ENCODE measurements around the gene MARVELD1.
A peak's percentile ranks its signal among the peaks of the same experiment; 100 is the strongest.

MARVELD1 gene

DNA sequence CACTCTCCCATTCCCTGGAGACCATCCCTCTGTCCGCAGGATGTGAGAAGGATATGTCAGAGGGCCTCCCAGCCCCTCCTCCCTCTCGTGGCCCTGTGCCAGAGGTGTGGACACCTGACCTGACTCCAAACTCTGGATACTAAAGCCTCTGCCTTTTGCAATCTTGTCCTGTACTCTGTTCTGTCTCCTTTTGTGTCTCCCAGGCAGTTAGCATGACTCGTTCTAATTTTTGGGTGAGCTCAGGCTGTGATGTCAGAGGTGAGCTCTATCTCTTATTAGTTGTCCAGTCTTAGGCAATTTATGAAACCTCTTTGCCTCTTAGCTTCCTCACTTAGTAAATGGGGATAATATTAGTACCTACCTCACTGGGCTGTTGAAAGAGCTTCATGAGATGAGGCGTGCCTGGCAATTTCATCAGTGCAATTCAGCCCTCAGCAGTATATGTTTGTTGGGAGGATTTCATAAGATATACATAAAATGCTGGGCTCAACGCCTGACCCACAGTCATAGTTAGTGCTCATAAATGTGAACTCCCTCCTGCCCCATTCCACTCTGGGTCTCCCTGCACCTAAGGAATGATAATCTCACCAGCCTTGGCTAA, 10.9 kb downstream of the MARVELD1 start:
- no peak for DNase-seq

DNA sequence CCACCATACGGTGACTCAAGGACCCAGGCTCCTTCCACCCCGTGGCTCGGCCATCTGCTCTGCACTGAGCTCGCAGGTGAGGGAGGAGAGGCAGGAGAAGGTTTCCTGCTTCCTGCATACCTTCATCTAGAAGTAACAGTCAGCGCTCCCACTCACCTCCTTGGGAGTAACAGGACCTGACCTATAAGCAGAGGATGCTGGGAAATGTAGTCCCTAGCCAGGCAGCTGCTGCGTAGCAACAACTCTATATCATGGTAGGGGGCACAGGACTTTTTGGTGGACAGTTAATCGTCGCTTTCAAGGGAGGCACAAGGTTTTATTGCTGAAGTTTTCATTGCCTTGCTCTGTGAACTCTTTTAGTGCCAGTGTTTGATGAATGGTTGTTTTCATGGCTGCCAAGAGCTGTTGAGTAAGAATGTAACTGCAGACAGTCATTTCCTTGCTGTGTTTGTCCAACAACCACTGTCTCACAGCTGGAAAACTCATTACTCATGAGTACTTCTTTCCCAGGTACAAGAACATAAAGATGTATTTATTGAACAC, 13.2 kb downstream of the MARVELD1 start:
- DNase-seq: no peak

DNA sequence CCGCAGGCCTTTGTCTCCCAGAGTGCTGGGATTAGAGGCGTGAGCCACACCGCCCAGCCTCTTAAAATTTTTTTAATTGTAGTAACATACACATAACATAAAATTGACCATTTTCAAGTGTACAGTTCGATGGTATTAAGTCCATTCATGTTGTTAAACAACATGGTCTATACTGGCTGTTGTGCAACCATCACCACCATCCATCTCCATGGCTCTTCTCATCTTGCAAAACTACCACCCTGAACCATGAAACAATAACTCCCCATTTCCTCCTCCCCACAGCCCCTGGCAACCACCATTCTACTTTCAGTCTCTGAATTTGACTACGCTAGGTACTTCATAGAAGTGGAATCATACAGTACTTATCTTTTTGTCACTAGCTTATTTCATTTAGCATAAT, 15.5 kb downstream of the MARVELD1 start:
- no peak for DNase-seq

DNA sequence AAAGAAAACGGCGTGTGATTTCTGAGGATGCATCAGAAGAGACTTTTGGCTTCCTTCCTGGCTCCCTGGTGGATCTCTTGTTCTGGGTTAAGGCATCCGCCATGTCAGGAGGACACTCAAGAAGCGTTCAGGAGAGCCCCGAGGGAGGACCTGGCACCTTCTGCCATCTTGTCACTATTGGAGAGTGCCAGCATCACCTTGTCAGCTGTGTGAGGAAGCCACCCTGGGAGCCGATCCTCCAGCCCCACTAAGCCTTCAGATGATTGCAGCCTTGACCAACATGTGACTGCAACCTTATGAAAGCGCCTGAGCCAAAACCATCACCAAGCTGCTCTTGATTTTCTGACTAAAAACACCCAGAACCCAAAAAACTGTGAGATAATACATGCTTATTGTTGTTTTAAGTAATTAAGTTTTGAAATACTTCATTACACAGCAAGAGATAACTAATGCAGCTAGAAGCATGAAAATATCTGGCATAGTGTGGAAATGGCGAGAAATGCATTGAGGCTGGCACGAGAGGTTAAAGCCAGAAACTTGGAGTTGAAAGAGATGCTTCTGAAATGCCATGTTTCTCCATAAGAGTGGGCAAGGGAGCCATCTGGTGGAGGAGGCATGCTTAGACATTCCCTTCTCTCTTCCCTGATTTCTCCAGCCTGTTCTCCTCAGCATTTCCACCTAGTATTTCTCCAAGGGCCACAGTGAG, 18.0 kb downstream of the MARVELD1 start:
- peak; percentile 35 for DNase-seq

DNA sequence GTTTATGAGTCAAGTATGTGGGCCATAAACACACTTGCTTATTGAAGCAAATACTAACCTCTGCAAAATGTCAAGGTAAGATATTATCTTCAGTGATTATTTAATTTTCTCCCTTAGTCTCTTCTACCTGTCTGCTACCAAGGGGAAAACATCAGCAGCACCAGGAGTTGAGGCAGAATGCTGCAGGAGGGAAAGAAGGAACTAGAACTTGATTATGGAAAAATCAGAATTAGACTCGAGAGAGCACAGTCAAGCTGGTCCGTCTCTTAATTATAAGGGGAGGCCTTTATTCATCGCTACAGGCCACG, 18.5 kb downstream of the MARVELD1 start:
- DNase-seq: no peak

DNA sequence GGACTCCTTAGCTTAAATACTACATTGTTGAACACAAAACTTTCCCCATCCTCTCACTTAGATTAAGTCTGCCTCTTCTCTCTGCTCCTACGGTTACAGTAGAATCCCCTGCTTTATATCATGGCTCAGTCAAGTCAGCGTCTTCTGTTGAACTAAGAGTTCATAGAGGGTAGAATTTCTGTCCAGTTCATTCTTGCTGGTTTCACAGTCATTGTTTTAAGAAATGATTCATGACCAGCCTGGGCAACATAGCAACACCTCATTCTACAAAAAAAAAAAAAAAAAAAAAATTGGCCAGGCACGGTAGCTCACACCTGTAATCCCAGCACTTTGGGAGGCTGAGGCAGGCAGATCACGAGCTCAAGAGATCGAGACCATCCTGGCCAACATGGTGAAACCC, 19.7 kb downstream of the MARVELD1 start:
- no peak for DNase-seq

DNA sequence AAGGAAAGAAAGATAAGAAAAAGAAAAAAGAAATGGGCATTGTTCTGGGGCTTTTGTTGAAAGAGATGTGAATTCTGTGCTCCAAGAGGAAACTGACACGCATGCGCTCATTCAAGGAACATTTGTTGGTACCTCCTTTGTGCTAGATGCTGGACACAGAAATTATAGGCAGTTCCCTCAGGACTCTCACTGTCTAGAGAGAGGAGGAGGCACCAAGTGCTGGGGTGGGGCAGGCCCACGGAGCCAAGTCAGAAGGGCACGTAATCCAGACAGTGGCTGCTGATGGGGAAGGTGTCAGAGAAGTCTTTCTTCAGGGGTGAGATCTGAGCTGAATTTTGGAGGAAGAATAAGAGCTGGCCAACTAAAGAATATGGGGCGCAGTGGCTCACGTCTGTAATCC, 20.5 kb downstream of the MARVELD1 start:
- no peak for DNase-seq

DNA sequence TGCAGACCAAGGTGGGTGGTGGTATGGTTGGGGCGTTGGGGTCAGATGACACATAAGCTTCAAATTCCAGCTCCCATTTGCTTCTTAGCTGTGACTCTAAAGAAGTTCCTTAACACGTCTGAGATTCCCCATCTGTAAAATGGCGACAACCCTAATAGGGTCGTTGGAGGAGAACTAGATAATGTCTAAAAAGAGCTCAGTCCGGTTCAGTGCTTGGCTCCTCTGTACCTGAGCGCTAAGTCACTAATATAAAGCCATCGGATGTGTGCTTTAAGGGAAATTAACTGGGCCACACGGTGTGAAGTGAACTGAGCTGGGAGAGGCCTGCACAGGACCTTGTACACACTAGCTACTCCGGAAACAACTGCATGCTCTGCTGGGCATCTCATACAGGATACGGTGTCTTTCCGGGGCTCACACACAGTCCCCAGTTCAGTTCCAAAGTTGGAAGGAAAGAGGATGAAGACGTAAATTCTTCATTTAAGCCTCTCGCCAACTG, 22.9 kb downstream of the MARVELD1 start:
- no peak for DNase-seq

DNA sequence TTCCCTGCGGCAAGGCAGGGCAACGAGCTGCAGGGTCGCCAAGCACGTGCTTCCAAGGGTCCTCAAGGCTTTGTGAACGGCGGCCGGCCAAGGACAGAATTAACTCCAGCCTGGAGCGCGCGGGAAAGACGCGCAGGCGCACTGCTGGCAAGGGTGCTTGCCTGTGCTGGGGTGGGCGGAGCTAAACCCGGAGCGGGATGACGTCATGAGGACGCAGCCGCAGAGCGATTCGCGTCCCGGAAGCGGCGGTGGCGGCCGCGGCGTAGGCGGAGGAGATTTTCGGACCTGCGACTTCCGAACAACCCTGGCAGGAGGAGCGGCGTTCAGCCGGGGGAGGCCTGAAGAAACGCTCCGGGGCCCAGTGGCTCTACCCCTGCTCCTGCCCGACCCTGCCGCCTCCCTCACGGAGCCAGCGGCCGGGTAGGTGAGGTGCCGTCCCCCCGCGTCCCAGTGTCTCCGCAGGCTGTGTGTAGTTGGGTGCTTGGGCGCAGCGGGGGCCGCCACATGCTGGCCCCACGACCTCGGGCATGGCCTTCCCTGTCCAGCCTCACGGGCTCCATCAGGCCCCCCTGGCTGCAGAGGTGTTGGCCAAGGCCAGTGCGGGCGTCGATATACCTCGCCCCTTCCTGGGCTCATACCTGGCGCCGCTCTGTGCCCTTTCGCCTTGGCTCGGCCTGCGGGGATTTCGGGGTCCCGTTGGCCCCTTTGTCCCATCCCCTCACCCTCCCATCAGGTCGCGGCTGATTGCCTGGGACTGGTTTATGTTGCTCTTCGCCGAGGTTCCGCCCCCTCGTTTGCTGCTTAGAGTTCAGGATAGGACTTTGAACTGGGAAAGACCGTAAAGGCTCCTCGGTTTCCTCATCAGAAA, 23.6 kb downstream of the MARVELD1 start, which contains the start of gene ZFYVE27:
Gene ZFYVE27, plus strand, starts transcription at position 227 of the 868 bp plus-strand sequence. CDS start 1,350 bp downstream, outside the sequence.
- DNase-seq: peak; percentile 92

DNA sequence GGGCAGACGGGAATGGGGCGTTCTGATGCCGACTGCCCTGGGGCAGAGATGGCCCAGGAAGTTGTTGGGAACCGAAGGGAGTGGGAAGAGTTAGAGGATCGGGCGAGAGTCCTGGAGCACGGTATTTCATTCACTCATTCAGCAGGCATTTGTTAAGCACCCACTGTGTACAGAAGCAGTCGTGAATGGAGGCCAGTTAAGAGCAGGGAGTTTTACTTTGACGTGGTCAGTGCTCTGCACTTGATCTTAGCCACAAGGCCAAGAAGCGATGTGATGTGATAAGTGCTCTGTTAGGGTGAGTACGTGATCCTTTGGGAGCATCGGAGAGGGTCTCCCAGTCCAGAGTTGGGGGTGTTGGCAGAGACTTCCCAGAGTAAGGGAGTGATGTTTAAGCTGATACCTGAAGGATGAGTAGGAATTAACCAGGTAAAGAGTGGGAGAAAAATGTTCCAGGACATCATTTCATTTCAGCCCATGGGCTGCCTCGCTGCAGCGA, 24.3 kb downstream of the MARVELD1 start:
- DNase-seq: no peak

DNA sequence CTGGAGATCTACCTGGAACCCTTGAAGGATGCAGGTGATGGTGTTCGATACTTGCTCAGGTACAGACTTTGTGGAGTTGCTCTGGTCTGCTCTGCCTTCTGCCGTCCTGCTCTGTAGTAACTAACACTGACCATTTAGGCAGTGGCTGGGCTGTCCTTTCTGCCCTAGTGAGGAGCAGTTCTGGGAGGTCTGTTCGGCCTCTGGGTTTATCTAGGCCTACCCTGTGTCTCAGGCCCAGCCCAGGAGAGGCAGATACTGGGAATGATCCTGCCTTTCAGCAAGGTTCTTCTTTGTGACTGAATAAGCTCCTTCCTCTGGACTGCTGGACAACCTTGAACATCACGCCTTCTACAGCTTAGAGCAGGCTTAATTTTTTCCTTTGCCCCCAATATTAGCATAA, 25.1 kb downstream of the MARVELD1 start:
- no peak for DNase-seq

DNA sequence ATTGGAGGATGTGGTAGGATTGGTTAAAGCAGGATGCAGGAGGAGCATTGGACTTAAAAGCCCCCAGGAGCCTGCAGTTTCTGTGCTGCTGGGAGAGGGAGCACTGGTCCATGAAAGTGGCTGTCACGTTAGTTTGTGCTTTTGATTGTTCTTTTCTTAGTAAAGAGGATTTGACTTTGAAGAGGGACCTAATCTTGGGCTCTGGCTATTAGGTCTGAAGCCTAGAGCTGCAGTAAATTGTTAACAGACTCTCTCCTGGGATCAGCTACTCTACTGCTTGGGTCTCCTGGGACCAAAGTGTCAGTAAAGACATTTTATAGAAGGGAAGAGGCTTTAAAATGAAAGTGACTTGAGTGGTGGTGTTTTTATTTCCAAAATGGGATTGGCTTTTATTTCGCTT, 27.1 kb downstream of the MARVELD1 start:
- DNase-seq: no peak

DNA sequence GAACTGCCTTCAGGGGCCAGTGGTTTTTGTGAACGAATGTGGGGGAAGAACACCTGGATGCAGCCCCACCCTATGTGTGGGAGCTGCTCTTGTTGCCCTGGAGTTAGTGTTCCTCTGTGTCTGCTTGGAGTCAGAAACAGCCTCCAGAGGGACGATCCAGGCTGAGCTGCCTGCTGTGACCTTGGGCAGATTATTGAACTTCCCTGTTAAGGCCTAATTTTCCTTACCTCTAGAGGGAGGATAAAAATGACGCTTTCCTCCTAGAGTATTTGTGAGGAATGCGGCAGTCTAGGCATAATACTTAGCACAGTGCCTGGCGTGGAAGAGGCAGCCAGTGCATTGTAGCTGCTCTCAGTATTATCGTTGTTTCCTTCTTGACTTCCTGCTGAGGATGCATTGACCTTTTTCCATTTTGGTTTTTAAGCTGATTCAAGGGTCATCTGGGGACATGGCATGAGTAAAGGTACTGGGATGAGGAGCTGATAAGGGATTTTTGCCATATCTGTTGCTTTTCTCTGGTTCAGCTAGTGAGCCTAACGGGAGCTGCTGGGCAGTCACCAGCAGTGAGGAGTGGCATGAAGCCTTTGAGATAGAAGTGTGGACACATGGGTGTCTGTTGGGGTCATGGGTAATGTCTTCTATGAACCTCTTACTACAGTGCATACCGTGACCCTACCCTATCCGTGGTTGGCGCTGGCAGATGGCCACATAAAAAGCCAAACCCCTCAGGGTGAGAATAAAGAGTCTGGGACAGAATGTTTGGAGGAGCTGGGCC, 29.8 kb downstream of the MARVELD1 start:
- no peak for DNase-seq

DNA sequence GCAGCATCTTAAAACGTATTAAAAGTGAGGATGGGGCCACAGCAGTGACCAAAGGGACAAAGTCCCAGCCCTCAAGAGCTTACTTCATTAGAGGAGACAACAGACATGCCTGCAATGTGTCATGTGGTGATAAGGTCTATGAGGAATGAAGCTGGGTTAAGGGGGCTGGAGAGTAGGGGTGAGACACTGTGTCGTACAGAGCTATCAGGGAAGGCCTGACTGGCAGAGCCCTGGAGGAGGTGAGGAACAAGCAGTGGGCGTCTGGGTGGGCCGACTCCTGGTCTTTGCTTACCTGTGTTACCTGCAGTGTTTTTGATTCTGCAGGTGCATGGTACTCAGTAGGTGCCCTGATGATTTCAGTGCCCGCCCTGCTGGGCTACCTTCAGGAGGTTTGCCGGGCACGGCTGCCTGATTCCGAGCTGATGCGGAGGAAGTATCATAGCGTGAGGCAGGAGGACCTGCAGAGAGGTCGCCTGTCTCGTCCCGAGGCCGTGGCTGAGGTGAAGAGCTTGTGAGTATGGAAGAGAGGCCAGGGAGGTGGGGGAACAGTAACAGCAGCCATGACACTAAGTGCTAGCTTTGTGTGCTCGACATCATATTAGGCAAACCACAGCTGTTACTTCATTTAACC, 31.0 kb downstream of the MARVELD1 start:
- no peak for DNase-seq

DNA sequence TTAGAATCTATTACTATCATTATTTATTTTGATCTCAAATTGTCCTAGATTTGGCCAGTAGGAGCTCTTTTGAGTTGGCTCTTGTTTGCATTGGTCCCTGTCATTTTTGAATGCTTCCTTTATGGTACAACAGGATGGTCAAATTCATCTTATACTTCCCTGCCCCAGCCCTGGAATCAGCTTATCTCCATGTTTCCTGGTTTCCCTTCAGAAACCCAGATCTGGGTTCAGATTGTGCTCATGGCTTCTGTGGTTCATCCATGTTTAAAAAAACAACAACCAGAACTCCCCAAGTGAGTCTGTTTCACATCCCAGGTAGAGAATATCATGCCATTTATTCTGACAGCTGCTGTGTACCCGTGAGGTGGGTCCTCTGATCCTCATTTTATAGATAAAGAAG, 34.0 kb downstream of the MARVELD1 start:
- DNase-seq: no peak

DNA sequence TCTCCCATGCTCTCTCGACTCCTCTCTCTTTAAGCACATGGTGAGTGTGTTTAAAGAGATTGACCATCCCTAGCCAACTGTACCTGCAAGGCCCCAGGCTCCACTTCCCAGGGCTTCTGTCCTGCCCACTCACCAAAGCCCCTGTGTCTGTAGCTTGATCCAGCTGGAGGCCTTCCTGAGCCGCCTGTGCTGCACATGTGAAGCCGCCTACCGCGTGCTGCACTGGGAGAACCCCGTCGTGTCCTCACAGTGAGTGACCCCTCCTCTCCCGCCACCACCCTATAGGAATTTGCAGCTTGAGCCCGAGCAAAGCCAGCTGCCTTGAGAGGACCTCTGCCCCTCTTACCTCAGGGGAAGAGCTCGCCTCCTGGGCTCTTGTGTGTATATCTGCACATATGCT, 34.6 kb downstream of the MARVELD1 start:
- DNase-seq: no peak

DNA sequence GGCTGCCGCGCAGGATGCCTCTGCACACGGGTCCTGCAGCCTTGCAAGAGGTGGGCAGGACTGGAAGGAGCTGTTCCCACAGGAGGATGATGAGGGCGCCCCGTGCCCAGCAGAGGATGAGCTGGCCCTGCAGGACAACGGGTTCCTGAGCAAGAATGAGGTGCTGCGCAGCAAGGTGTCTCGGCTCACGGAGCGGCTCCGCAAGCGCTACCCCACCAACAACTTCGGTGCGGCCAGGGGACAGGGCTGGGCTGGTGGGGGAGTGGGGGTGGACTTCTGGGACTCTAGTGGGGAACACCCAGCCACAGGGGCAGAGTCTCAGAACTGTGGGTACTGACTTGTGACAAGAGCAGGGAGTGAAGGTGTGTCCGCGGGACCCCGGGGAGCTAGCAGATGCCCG, 39.4 kb downstream of the MARVELD1 start:
- no peak for DNase-seq

DNA sequence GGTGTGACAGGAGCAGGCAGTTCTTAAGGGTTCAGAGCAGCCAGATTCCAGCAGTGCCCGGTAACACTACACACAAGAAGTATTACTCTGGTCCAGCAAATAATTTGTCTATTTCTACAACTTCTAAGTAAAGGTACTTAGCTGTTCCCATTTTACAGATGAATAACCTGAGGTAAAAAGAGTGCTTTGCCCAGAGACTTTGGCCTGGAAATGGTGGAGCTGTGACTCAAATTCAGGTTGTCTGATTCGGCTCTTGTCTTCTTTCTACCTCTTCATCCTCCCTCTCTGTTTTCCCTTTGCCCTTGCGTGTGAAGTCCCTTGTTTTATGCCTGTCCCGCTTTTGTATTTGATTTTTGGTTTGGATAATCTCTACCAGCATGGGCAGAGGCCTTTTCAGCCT, 41.2 kb downstream of the MARVELD1 start:
- no peak for DNase-seq

DNA sequence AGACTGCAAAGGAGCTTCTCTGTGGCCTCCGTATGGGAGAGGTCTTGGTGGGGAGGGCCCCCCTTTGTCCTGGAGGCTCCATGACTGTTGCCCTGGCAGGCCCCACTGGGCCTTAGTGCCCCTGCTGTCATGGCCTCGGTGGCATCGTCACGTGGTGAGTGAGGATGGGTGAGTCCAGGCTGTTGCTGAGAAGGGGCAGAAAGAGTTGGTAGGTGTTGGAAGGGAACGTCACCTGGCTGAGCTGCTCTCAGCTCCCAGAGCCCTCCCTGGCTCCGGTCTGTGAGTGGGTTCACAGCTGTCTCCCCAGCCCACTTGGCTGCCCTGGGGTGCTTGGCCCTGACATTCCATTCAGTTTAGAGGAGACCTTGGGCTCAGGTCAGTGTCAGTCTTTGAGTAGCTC, 42.2 kb downstream of the MARVELD1 start:
- DNase-seq: no peak

DNA sequence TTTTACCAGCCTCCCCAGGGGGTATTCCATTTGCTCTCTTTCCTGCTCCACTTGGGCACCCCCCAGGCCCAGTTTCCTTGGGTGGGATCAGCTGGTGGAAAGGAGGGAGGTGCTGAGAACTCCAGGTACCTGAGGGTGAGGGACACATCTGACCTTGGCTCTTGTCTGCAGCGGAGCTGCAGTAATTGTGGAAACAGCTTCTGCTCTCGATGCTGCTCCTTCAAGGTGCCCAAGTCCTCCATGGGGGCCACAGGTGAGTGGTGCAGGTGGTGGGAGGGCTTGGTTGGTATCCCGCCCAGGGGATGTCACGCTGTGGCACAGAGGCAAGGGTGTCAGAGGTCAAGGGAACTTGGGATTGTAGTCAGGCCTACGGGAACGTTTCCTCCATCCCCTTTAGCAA, 43.9 kb downstream of the MARVELD1 start:
- no peak for DNase-seq

DNA sequence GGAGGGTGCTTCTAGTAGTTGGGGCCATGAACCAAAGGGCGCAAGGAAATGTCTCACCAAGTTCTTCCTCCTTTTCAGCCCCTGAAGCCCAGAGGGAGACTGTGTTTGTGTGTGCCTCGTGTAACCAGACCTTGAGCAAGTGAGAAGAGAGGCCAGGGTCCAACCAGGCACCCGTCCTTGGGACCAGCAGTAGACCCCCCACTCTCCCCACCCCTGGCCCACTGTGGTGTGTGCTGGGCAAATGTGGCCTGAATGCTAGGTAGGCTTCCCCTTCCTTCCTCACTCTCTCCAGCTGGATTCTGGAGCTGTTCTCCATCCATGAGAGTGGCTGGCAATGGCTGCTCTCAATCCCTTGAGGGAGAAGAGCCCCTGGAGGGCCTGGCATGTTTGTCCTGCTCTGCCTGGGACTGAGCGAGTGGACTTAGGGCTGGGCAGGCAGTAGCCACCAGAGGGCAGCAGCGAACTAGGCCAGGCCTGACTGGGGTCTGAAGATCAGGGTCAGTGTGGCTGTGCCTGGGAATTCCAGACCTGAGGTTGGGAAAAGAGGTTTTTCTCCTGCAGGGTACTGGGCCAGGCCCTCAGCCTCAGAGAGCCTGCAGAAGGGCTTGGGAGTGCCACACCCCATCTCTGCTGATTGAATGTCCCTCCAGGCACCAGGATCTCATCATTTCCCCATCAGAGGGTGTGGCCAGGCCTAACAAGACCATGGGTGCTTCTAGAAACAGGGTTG, 45.8 kb downstream of the MARVELD1 start:
- no peak for DNase-seq
